RWPE2 (cell line): ENCODE data around the gene RCL1.

ENCODE experiments used
- ATAC-seq: fragments of 200-7000 bp; cut with Tn5 transposase; 3 replicates; pipeline ENCODE4 v1.9.1; 2021; ENCODE audit warnings: low read depth
- DNase-seq: peaks from one replicate; pipeline ENCODE4 v3.0.0-alpha.2; 2020; ENCODE audit warnings: low spot score
- H3K27ac ChIP-seq: fragments of 450-650 bp; 2 replicates; pipeline ENCODE4 v1.5.1; 2017; ENCODE audit warnings: mild to moderate bottlenecking; ENCODE audit not compliant: poor library complexity, severe bottlenecking
- H3K27me3 ChIP-seq: fragments of 250-450 bp; sonication (Bioruptor Pico); 2 replicates; pipeline ENCODE4 v1.5.1; 2021; ENCODE audit warnings: mild to moderate bottlenecking, moderate library complexity; ENCODE audit not compliant: insufficient read depth, poor library complexity, severe bottlenecking
- H3K36me3 ChIP-seq: fragments of 250-450 bp; sonication (Bioruptor Pico); 2 replicates; pipeline ENCODE4 v1.5.1; 2020; ENCODE audit warnings: low read depth, mild to moderate bottlenecking, moderate library complexity
- H3K4me1 ChIP-seq: fragments of 250-450 bp; sonication (Bioruptor Pico); 2 replicates; pipeline ENCODE4 v1.5.1; 2021; ENCODE audit warnings: mild to moderate bottlenecking, moderate library complexity; ENCODE audit not compliant: insufficient read depth, poor library complexity, severe bottlenecking
- H3K4me3 ChIP-seq: fragments of 250-450 bp; sonication (Bioruptor Pico); 2 replicates; pipeline ENCODE4 v1.5.1; 2021; ENCODE audit warnings: mild to moderate bottlenecking, moderate library complexity; ENCODE audit not compliant: severe bottlenecking
- H3K9me3 ChIP-seq: fragments of 250-450 bp; sonication (Bioruptor Pico); 2 replicates; pipeline ENCODE4 v1.5.1; 2021; ENCODE audit warnings: mild to moderate bottlenecking, moderate library complexity; ENCODE audit not compliant: severe bottlenecking
- CTCF ChIP-seq: fragments of 450-650 bp; IDR thresholded peaks from one replicate; pipeline ENCODE4 v1.5.1; 2017; ENCODE audit warnings: mild to moderate bottlenecking, moderate library complexity; ENCODE audit not compliant: poor library complexity, severe bottlenecking

Gene RCL1

GRCh38 chr9:4805191-4805918 lies 12.6 kb downstream of the RCL1 start:
- H3K4me3 ChIP-seq = no peak overlapping the region
- H3K9me3 ChIP-seq = no peaks in the 10 kb centered on the region
- ATAC-seq (no peak), DNase-seq (no peak)
- no peak for TF ChIP-seq CTCF
- no peak overlapping the region for H3K27ac ChIP-seq
- no peaks in the 10 kb centered on the region for H3K27me3 ChIP-seq
- H3K36me3 ChIP-seq = no peaks in the 10 kb centered on the region
- H3K4me1 ChIP-seq = no peaks in the 10 kb centered on the region

DNA sequence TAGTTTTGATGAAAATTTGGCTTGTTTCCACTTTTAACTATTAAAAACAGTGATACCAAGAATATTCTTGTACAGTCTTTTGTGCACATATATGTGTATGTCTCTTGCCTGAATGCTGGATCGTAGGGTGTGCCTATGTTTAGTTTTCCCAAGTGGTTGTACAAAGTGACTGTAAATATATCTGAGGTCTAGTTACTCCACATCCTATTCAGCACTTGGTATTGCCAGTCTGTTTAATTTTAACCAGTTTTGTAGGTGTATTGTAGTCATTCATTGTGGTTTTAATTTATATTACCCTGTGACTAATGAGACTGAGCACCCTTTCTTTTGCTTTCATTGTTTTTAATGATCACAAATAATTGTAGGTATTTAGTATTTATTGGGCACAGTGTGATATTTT lies 17.8 kb downstream of the RCL1 start:
- Histone ChIP-seq H3K27me3 (no peaks in the 10 kb centered on the region), H3K27ac (no peak overlapping the region), H3K4me1 (peaks cover 5% of the 10 kb centered on the region), H3K4me3 (no peak overlapping the region), H3K36me3 (no peaks in the 10 kb centered on the region), H3K9me3 (no peaks in the 10 kb centered on the region)
- DNase-seq (no peak), ATAC-seq (no peak)
- TF ChIP-seq CTCF = no peak

DNA sequence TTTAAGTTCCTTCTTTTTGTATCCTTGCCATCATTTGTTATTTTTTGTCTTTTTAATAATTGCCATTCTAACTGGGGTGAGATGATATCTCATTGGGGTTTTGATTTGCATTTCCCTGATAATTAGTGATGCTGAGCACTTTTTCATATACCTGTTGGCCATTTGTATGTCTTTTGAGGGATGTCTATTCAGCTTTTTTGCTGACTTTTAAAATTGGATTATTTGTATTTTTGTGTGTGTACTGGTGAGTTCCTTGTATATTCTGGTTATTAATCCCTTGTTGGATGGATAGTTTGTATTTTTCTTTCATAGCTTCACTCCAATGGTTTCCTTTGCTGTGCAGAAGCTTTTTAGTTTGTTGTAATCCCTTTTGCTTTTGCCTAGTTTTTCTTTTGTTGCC lies 19.1 kb downstream of the RCL1 start:
- Histone ChIP-seq H3K4me1 (peaks cover 5% of the 10 kb centered on the region), H3K4me3 (no peak overlapping the region), H3K27me3 (no peaks in the 10 kb centered on the region), H3K27ac (no peak overlapping the region), H3K36me3 (no peaks in the 10 kb centered on the region), H3K9me3 (no peaks in the 10 kb centered on the region)
- no peak for DNase-seq
- ATAC-seq = no peak
- no peak for TF ChIP-seq CTCF

DNA sequence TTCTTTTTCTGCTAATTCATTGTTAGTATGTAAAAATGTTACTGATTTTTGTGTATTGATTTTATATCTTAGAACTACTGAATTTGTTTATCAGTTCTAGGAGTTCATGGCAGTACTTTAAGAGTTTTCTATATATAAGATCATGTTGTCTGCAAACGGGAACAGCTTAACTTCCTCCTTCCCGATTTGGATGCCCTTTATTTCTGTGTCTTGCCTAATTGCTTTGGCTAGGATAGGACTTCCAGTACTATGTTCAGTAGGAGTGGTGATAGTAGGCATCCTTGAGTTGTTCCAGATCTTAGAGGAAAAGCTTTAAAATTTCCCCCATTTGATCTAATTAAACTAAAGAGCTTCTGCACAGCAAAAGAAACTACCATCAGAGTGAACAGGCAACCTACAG lies 20.1 kb downstream of the RCL1 start:
- Histone ChIP-seq H3K36me3 (no peaks in the 10 kb centered on the region), H3K27ac (no peak overlapping the region), H3K9me3 (no peaks in the 10 kb centered on the region), H3K4me1 (peaks cover 5% of the 10 kb centered on the region), H3K4me3 (no peak overlapping the region), H3K27me3 (no peaks in the 10 kb centered on the region)
- DNase-seq = no peak
- no peak for ATAC-seq
- no peak for TF ChIP-seq CTCF

GRCh38 chr9:4814913-4815312 lies 22.2 kb downstream of the RCL1 start:
- DNase-seq = no peak
- ATAC-seq = no peak
- Histone ChIP-seq H3K4me3 (no peak overlapping the region), H3K36me3 (no peaks in the 10 kb centered on the region), H3K27ac (no peak overlapping the region), H3K9me3 (no peaks in the 10 kb centered on the region), H3K4me1 (peaks cover 5% of the 10 kb centered on the region), H3K27me3 (no peaks in the 10 kb centered on the region)
- no peak for TF ChIP-seq CTCF
